RWPE2 (cell line): ENCODE results near the gene C5orf63.
A peak's percentile ranks its signal among the peaks of the same experiment; 100 is the strongest.

Experiments
- ATAC-seq: fragments of 200-7000 bp; cut with Tn5 transposase; 3 replicates; pipeline ENCODE4 v1.9.1; 2021; ENCODE audit warnings: low read depth
- DNase-seq: peaks from one replicate; pipeline ENCODE4 v3.0.0-alpha.2; 2020; ENCODE audit warnings: low spot score
- H3K27ac ChIP-seq: fragments of 450-650 bp; 2 replicates; pipeline ENCODE4 v1.5.1; 2017; ENCODE audit warnings: mild to moderate bottlenecking; ENCODE audit not compliant: poor library complexity, severe bottlenecking
- H3K27me3 ChIP-seq: fragments of 250-450 bp; sonication (Bioruptor Pico); 2 replicates; pipeline ENCODE4 v1.5.1; 2021; ENCODE audit warnings: mild to moderate bottlenecking, moderate library complexity; ENCODE audit not compliant: insufficient read depth, poor library complexity, severe bottlenecking
- H3K36me3 ChIP-seq: fragments of 250-450 bp; sonication (Bioruptor Pico); 2 replicates; pipeline ENCODE4 v1.5.1; 2020; ENCODE audit warnings: low read depth, mild to moderate bottlenecking, moderate library complexity
- H3K4me1 ChIP-seq: fragments of 250-450 bp; sonication (Bioruptor Pico); 2 replicates; pipeline ENCODE4 v1.5.1; 2021; ENCODE audit warnings: mild to moderate bottlenecking, moderate library complexity; ENCODE audit not compliant: insufficient read depth, poor library complexity, severe bottlenecking
- H3K4me3 ChIP-seq: fragments of 250-450 bp; sonication (Bioruptor Pico); 2 replicates; pipeline ENCODE4 v1.5.1; 2021; ENCODE audit warnings: mild to moderate bottlenecking, moderate library complexity; ENCODE audit not compliant: severe bottlenecking
- H3K9me3 ChIP-seq: fragments of 250-450 bp; sonication (Bioruptor Pico); 2 replicates; pipeline ENCODE4 v1.5.1; 2021; ENCODE audit warnings: mild to moderate bottlenecking, moderate library complexity; ENCODE audit not compliant: severe bottlenecking
- CTCF ChIP-seq: fragments of 450-650 bp; IDR thresholded peaks from one replicate; pipeline ENCODE4 v1.5.1; 2017; ENCODE audit warnings: mild to moderate bottlenecking, moderate library complexity; ENCODE audit not compliant: poor library complexity, severe bottlenecking

The C5orf63 gene

GRCh38 chr5:127014573-127014972 lies 58.7 kb downstream of the C5orf63 start:
- no peak for TF ChIP-seq CTCF
- Histone ChIP-seq H3K4me1 (no peaks in the 10 kb centered on the region), H3K9me3 (no peaks in the 10 kb centered on the region), H3K27me3 (no peaks in the 10 kb centered on the region), H3K4me3 (no peak overlapping the region), H3K27ac (no peak overlapping the region), H3K36me3 (no peaks in the 10 kb centered on the region)
- no peak for ATAC-seq
- DNase-seq, result no peak

GRCh38 chr5:127013407-127013806 lies 59.9 kb downstream of the C5orf63 start:
- H3K36me3 ChIP-seq, result no peaks in the 10 kb centered on the region
- no peak overlapping the region for H3K27ac ChIP-seq
- DNase-seq (no peak), ATAC-seq (no peak)
- no peaks in the 10 kb centered on the region for H3K4me1 ChIP-seq
- no peak overlapping the region for H3K4me3 ChIP-seq
- no peaks in the 10 kb centered on the region for H3K27me3 ChIP-seq
- no peaks in the 10 kb centered on the region for H3K9me3 ChIP-seq
- no peak for TF ChIP-seq CTCF

- no peak for TF ChIP-seq CTCF
- no peak for DNase-seq
- H3K27me3 ChIP-seq, result no peaks in the 10 kb centered on the region
- no peak overlapping the region for H3K27ac ChIP-seq
- H3K4me3 ChIP-seq, result no peak overlapping the region
- no peaks in the 10 kb centered on the region for H3K36me3 ChIP-seq
- no peaks in the 10 kb centered on the region for H3K4me1 ChIP-seq
- H3K9me3 ChIP-seq, result no peaks in the 10 kb centered on the region
- ATAC-seq, result 0 out of 3 replicates have a peak, but pooled peaks have one; percentile 33
These were observed 60.4 kb downstream of the C5orf63 start for GRCh38 chr5:127012916-127013315.

GRCh38 chr5:127011961-127012644 lies 61.2 kb downstream of the C5orf63 start:
- H3K4me3 ChIP-seq, result no peak overlapping the region
- no peak for DNase-seq
- H3K36me3 ChIP-seq, result no peaks in the 10 kb centered on the region
- no peaks in the 10 kb centered on the region for H3K9me3 ChIP-seq
- TF ChIP-seq CTCF, result no peak
- no peak for ATAC-seq
- H3K4me1 ChIP-seq, result no peaks in the 10 kb centered on the region
- no peak overlapping the region for H3K27ac ChIP-seq
- no peaks in the 10 kb centered on the region for H3K27me3 ChIP-seq

GRCh38 chr5:127011153-127011552 lies 62.1 kb downstream of the C5orf63 start:
- DNase-seq (no peak), ATAC-seq (peak; percentile 29; the same call in 1 of the 3 replicates)
- Histone ChIP-seq H3K27ac (no peak overlapping the region), H3K36me3 (no peaks in the 10 kb centered on the region), H3K27me3 (no peaks in the 10 kb centered on the region), H3K4me1 (no peaks in the 10 kb centered on the region), H3K4me3 (no peak overlapping the region), H3K9me3 (no peaks in the 10 kb centered on the region)
- TF ChIP-seq CTCF, result no peak
